H4 (cell line): ENCODE data around the gene IL20. TPM values are rescaled to one million over a fixed set of nuclear protein-coding genes. Genes with fewer than 3 reads are reported as not detected.
A peak's percentile ranks its signal among the peaks of the same experiment; 100 is the strongest.
"Not testable (repeated sequence)": the region's sequence is repeated elsewhere in the genome, so short reads cannot be mapped to it uniquely, and the experiment has no call there.

Experiments used
- DNase-seq: peaks from one replicate; pipeline ENCODE4 v3.0.0-alpha.2; 2015; ENCODE audit warnings: low spot score
- total RNA-seq: library from RNA; depleted of rRNA; stranded (reverse); fragments of >200 nt; shearing (Covaris generic); gene quantifications from 2 replicates; pipeline ENCODE4 v1.2.3, GENCODE V29; 2014

The IL20 gene
- total RNA-seq, 1 experiment from 2014 or later: not detected

GRCh38 chr1:206842854-206843253 is 22.6 kb upstream of the IL20 start:
- DNase-seq: no peak

DNA sequence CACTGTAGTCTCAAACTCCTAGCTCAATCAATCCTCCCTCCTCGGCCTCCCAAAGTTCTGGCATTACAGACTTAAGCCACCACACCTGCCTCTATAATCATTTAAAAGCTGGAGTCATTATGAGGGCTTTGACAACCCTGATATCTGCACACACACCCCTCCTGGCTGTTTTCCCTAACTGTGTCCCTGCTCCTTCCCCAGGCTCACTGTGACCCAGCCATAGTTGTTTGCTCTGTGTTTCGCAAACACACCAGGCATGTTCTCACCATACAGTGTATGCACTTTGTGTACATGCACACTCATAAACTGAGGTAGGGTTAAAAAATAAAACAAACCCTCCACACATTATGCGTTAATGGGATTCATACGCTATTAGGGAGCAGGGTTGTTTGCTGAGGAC is 21.8 kb upstream of the IL20 start:
- no peak for DNase-seq

DNA sequence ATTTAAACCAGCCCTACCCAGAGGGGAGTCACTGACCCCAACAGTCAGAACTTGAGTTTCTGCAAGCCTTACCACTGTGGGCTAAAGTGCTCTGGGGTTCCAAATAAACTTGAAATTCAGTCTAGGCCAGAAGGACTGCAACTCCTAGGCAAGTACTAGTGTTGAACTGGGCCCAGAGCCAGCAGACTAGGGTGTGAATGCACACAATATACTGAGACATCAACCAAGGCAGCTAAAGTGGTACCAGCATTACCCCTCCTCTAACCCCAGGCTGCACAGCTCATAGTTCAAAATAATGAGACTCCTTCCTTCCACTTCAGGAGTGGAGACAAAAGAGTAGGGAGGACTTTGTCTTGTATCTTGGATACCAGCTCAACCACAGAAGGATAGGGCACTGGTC is 18.9 kb upstream of the IL20 start:
- DNase-seq: no peak

DNA sequence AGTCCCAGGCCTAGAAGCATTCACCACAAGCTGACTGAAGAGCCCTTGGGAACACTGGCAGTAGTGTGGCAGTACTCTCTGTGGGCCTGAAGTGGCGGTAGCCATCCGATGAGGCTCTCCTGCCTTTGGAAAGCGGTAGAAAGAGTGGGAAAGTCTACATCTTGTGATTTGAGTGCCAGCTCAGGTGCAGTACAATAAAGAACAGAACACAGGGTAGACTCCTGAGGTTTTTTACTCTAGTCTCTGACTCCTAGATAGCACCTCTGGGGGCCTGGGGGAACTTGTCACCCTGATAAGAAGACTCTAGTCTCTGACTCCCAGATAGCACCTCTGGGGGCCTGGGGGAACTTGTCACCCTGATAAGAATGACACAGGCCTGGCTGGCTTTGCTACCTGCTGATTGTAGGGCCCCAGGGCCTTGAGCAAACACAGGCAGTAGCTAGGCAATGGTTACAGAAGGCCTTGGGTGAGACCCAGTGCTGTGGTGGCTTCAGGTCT is 18.0 kb upstream of the IL20 start:
- DNase-seq: no peak

- no peak for DNase-seq
Observed at GRCh38 chr1:206847946-206848345, 17.5 kb upstream of the IL20 start.

DNA sequence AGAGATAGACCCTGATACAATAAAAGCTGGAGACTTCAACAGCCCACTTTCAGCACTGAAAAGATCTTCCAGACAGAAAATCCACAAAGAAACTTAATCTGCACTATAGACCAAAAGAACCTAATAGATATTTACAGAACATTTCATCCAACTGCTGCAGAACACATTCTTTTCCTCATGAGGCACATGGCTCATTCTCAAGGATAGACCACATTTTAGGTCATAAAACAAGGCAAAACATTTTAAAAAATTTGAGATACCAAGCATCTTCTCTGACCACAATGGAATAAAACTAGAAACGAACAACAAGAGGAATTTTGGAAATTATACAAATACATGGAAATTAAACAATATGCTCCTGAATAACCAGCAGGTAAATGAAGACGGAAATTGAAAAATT is 15.0 kb upstream of the IL20 start:
- DNase-seq: no peak

GRCh38 chr1:206851341-206852010 is 13.9 kb upstream of the IL20 start:
- no peak for DNase-seq

DNA sequence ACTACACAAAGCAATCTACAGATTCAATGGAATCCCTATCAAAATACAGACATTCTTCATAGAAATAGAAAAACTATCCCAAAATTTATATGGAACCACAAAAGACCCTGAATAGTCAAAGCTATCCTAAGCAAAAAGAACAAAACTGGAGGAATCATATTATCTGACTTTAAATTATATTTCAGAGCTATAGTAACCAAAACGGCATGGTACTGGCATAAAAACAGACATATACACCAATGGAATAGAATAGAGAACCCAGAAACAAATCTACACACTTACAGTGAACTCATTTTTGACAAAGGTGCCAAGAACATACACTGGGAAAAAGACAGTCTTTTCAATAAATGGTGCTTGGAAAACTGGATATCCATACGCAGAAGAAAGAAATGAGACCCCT is 12.8 kb upstream of the IL20 start:
- not testable (repeated sequence) for DNase-seq

- DNase-seq: not testable (repeated sequence)
Observed at GRCh38 chr1:206853696-206854095, 11.7 kb upstream of the IL20 start.

GRCh38 chr1:206854401-206855129 is 10.9 kb upstream of the IL20 start:
- DNase-seq: peak; percentile 26

GRCh38 chr1:206855859-206856258 is 9.6 kb upstream of the IL20 start:
- no peak for DNase-seq

GRCh38 chr1:206856674-206857464 is 8.6 kb upstream of the IL20 start:
- DNase-seq: no peak

- DNase-seq: no peak
Observed at GRCh38 chr1:206859082-206859521, 6.3 kb upstream of the IL20 start.

DNA sequence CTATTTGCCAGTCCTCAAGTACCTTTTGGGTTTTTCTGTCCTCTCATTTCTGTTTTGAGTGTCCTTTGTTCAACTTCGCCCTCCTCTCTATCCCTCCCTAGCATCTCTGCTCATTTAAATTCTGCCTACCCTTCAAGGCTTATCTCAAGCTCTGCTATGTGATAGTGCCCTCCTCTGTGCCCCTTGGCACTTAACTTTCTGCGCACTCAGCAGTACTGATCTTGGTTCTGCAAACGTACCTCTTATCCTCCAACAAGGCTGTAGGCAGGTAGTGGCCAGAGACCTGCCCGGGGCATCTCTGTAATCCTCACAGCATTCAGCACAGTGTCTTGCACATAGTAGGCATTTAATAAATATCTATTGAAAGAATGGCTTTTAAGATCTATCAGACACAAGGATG is 5.3 kb upstream of the IL20 start:
- DNase-seq: no peak

GRCh38 chr1:206863266-206863665 is 2.2 kb upstream of the IL20 start:
- DNase-seq: no peak

DNA sequence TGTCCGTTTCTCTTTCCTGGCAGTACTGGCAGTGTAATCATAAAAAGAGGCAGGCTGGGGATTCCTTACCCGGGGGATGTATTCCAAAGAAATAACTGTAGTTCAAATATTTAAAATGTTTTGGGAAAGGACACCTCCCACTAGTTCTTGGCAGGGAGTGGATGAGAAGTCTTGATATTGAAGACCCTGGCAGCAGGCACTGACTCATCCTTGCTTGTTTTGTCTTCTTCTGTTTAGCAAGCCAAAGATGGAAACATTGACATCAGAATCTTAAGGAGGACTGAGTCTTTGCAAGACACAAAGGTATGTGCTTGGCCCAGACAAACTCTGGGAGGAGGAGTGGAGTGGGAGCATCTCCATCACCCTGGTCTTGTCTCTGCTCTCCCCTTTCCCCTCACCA is 639 bp downstream of the IL20 start:
- DNase-seq: no peak

DNA sequence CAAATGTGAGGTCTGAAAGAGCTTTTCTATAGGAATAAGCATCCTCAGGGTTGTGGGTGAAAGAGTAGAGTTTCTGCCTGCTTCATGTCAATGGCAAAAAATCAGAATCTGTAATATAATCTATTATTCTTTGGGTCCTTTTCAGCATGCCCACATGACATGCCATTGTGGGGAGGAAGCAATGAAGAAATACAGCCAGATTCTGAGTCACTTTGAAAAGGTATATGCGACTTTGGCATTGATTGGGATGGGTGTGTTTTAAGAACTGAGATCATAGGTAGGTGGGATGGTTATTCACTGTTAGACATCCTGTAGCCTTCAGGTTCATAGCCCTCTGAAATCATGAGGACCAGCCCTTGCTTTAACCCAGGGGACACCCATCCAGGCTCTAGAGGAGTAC is 1.8 kb downstream of the IL20 start:
- DNase-seq: no peak

DNA sequence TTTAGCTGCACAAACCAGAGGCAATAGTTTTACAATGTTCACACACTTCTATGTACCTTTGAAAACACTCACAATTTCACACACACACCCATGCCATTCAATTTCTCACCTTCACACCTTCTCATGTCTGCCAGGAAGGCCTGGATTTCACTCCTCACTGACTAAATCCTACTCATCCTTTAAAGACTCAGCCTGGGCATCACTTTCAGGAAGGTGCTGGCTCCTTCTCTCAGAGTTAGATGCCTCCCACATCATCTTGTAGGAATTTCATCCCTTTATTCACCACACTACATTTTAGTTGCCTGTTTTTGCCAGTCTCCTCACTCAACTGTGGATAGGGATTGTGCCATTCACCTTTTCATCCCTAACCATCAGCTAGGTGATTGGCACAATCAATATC is 2.3 kb downstream of the IL20 start:
- DNase-seq: no peak

DNA sequence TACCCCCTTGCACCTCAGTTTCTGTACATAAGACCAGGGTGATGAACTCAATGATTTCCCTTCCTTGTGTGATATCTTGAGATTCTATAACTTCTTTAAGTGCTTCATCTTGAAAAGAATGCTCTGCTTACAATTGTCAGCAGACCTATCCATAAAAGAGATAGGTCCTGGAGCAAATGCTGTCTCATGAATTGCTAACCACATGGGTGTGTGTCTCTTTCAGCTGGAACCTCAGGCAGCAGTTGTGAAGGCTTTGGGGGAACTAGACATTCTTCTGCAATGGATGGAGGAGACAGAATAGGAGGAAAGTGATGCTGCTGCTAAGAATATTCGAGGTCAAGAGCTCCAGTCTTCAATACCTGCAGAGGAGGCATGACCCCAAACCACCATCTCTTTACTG is 2.8 kb downstream of the IL20 start:
- no peak for DNase-seq

DNA sequence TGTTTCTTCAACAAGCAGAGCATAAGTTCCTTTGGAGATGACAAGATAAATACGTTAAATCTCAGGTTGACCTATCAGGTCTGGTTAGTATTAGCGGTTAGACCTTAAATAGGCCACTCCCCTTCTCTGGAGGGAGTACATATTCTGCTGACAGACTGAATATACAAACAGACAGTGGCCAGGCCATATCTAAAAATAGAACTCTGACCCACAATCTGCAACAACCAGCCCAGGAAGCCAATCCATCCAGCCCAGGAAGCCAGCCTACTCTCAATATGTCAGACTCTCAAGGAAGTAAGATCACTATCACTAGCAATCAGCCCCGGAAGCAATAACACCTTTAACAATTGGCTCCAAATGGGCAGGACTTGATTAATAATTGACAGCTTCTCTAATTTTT is 6.7 kb downstream of the IL20 start:
- DNase-seq: no peak

DNA sequence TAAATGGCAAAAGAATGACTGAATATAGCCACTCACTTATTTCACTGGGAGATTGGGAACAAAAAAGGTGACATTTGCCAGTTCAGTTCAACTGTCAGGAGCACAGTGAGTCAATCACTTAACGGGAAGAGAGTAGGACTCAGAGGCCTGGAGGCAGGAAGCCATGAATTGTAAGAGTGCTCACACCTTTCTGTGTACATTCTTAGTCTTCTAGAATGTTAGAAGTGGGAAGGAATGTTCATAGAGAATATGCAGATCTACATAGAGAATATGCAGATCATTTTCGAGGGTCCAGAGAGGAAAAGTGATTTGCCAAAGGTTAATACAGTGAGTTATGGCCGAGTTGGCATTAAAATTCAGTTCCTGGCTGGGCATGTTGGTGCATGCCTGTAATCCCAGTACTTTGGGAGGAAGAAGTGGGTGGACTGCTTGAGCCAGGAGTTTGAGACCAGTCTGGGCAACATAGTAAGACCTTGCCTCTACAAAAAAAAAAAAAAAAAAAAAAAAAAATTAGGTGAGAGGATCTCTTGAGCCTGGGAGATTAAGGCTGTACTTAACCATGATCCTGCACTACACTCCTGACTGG is 8.3 kb downstream of the IL20 start:
- no peak for DNase-seq

DNA sequence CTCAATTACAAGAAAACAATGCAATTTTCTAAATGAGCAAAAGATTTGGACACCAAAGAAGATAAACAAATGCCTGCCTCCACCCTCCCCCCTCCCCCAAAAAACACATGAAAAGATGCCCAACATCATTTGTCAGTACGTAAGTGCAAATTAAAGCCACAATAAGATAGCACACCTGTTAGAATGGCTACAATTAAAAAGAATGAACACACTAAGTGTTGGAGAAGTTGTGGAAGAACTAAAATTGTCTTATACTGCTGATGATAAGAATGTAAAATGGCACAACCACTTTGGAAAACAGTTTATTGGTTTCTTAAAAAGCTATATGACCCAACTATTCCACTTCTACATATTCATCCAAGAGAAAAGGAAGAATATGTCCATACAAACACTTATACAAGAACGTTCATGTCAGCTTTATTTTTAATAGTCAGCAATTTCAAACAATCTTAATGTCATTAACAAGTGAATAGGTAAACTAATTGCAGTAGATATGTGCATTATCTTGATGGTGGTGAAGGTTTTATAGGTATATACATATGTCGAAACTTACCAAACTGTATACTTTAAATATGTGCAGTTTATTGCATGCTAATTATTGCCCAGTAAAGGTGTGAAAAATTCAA is 10.4 kb downstream of the IL20 start:
- no peak for DNase-seq
